Endothelial cell of umbilical vein (primary cell): ENCODE data around the gene HSD17B7. TPM values are rescaled to one million over a fixed set of nuclear protein-coding genes. Genes with fewer than 3 reads are reported as not detected.
A peak's percentile ranks its signal among the peaks of the same experiment; 100 is the strongest.

ENCODE experiments used
- BruUV-seq: library from RNA; stranded (reverse); fragments of 400-500 nt; replicated peaks from 2 replicates; lab custom pipeline; 2021; lab: Mats Ljungman, UMichigan
- CTCF ChIA-PET: fragments of 300-600, 350-600 bp; sonication (Branson Sonifier 250); formaldehyde crosslinking; loops from one replicate; lab custom pipeline; 2021; ENCODE audit warnings: antibody characterized with exemption, inconsistent platforms; lab: Charles Lee
- POLR2A ChIA-PET: fragments of 300-600, 350-600 bp; sonication (Branson Sonifier 250); formaldehyde crosslinking; loops from one replicate; lab custom pipeline; 2021; ENCODE audit warnings: antibody characterized with exemption, inconsistent platforms; lab: Charles Lee
- DNase-seq: peaks from one replicate; pipeline ENCODE4 v3.0.0-alpha.2; 2011; ENCODE audit warnings: low read depth, low spot score
- FAIRE-seq: peaks from 2 replicates; lab custom pipeline; 2011; peaks lifted over from hg19 to GRCh38; lab: Jason Lieb, UNC
- H2AFZ ChIP-seq: 2 replicates; pipeline ENCODE4 v1.6.0; 2012; ENCODE audit warnings: low read depth, low read length, control low read depth, inconsistent platforms
- H3K27ac ChIP-seq: 2 replicates; pipeline ENCODE4 v1.5.1; 2011; ENCODE audit warnings: low read depth, mild to moderate bottlenecking, control low read depth, low read length, moderate library complexity; ENCODE audit not compliant: insufficient read depth
- H3K27me3 ChIP-seq, 2 experiments: 2 replicates each; pipeline versions ENCODE4 v1.6.0 to v1.6.1; 2011; ENCODE audit warnings: low read length in 2 of 2, mixed read lengths in 1 of 2; ENCODE audit not compliant: control insufficient read depth in 2 of 2, insufficient read depth in 2 of 2
- H3K36me3 ChIP-seq, 2 experiments: 2 replicates in 1 of 2; 3 replicates in 1 of 2; pipeline ENCODE4 v1.5.1; 2011; ENCODE audit warnings: low read length in 2 of 2, mild to moderate bottlenecking in 1 of 2, moderate library complexity in 1 of 2; ENCODE audit not compliant: control insufficient read depth in 2 of 2, insufficient read depth in 2 of 2; ENCODE audit errors: extremely low read depth in 1 of 2
- H3K4me1 ChIP-seq: 3 replicates; pipeline ENCODE4 v1.5.1; 2011; ENCODE audit warnings: mild to moderate bottlenecking, low read length; ENCODE audit not compliant: control insufficient read depth, insufficient read depth; ENCODE audit errors: extremely low read depth
- H3K4me2 ChIP-seq: 2 replicates; pipeline ENCODE4 v1.6.1; 2011; ENCODE audit warnings: low read length, control low read depth, mixed read lengths; ENCODE audit not compliant: insufficient read depth
- H3K4me3 ChIP-seq, 3 experiments: fragments of 200-600 bp in 1 of 3; sonication (generic), shearing (Covaris generic) in 1 of 3; replicated peaks in 1 of 3; 2 replicates each; pipeline ENCODE4 v1.5.1; 2011 to 2016; ENCODE audit warnings: control low read depth in 3 of 3, low read length in 3 of 3, mild to moderate bottlenecking in 2 of 3, inconsistent platforms in 1 of 3, low read depth in 1 of 3, moderate library complexity in 1 of 3; ENCODE audit not compliant: insufficient read depth in 1 of 3
- H3K79me2 ChIP-seq: 2 replicates; pipeline ENCODE4 v1.6.0; 2012; ENCODE audit warnings: low read length, inconsistent platforms; ENCODE audit not compliant: control insufficient read depth, insufficient read depth
- H3K9ac ChIP-seq: replicated peaks from 2 replicates; pipeline ENCODE3; 2011; ENCODE audit warnings: low read length, control low read depth; ENCODE audit not compliant: insufficient read depth; ENCODE audit errors: extremely low read depth
- H3K9me1 ChIP-seq: replicated peaks from 3 replicates; pipeline ENCODE4 v1.6.0; 2011; ENCODE audit warnings: mild to moderate bottlenecking, low read length; ENCODE audit not compliant: control insufficient read depth, insufficient read depth; ENCODE audit errors: extremely low read depth
- H3K9me3 ChIP-seq: replicated peaks from 2 replicates; pipeline ENCODE4 v1.5.1; 2012; ENCODE audit warnings: low read length, inconsistent platforms; ENCODE audit not compliant: control insufficient read depth, insufficient read depth
- H4K20me1 ChIP-seq: replicated peaks from 2 replicates; pipeline ENCODE3; 2011; ENCODE audit warnings: mild to moderate bottlenecking, low read length; ENCODE audit not compliant: control insufficient read depth, insufficient read depth; ENCODE audit errors: extremely low read depth
- CTCF ChIP-seq, 2 donors: IDR thresholded peaks; 1 replicate in 1 of 2; 2 replicates in 1 of 2; pipeline ENCODE4 v1.5.1; 2011; ENCODE audit warnings: low read length in 2 of 2, mild to moderate bottlenecking in 2 of 2, moderate library complexity in 2 of 2, control low read depth in 1 of 2, inconsistent platforms in 1 of 2, low read depth in 1 of 2; ENCODE audit not compliant: insufficient read depth in 1 of 2; ENCODE audit errors: extremely low read depth in 1 of 2
- EZH2 ChIP-seq: IDR thresholded peaks from 2 replicates; pipeline ENCODE4 v1.6.1; 2012; ENCODE audit warnings: borderline replicate concordance, low read depth, mild to moderate bottlenecking, moderate library complexity, low read length, inconsistent platforms; ENCODE audit not compliant: severe bottlenecking
- FOS ChIP-seq: IDR thresholded peaks from 2 replicates; pipeline ENCODE4 v1.6.1; 2011; ENCODE audit warnings: mild to moderate bottlenecking, low read length, moderate library complexity, borderline replicate concordance; ENCODE audit not compliant: insufficient read depth
- GATA2 ChIP-seq: IDR thresholded peaks from 2 replicates; pipeline ENCODE4 v1.7.0; 2011; ENCODE audit warnings: low read depth, mild to moderate bottlenecking, moderate library complexity, mixed read lengths, low read length; ENCODE audit not compliant: insufficient read length, insufficient read depth
- JUN ChIP-seq: IDR thresholded peaks from 2 replicates; pipeline ENCODE4 v1.6.1; 2011; ENCODE audit warnings: borderline replicate concordance, low read depth; ENCODE audit not compliant: insufficient read length, insufficient read depth
- MAX ChIP-seq: IDR thresholded peaks from 2 replicates; pipeline ENCODE4 v1.6.1; 2011; ENCODE audit not compliant: insufficient read depth, insufficient read length
- MYC ChIP-seq: IDR thresholded peaks from one replicate; pipeline ENCODE4 v1.6.1; 2011; ENCODE audit warnings: mild to moderate bottlenecking, low read depth, low read length
- POLR2A ChIP-seq: IDR thresholded peaks from 2 replicates; pipeline ENCODE4 v1.6.1; 2012; ENCODE audit warnings: low read depth, mild to moderate bottlenecking, control low read depth, low read length
- POLR2AphosphoS5 ChIP-seq: IDR thresholded peaks from 2 replicates; pipeline ENCODE4 v1.6.1; 2012; ENCODE audit warnings: low read depth, mild to moderate bottlenecking, control low read depth, low read length, moderate library complexity; ENCODE audit not compliant: insufficient read depth
- dilution Hi-C: fragments of 300-500 bp; cut with MboI; formaldehyde crosslinking; loops from one replicate; pipeline ENCODE4 v1.15.0; 2019; ENCODE audit warnings: low sequenced_read_pairs; ENCODE audit not compliant: extremely low pct_ligation_motif_present
- intact Hi-C: fragments of 100-400 bp; cut with micrococcal nuclease; formaldehyde crosslinking; loops from one replicate; pipeline ENCODE4 v1.10.0; 2022
- polyA plus RNA-seq, 4 experiments: library from polyadenylated mRNA; depleted of rRNA in 3 of 4; stranded (reverse) in 3 of 4; unstranded in 1 of 4; fragments of >200 nt; gene quantifications; 2 replicates each; pipeline versions ENCODE4 v1.2.1 to v1.2.3, GENCODE V29; 2011 to 2012; ENCODE audit warnings: missing spikeins in 1 of 4
- total RNA-seq: library from RNA; stranded (reverse); gene quantifications from 2 replicates; pipeline ENCODE4 v1.2.3, GENCODE V29; 2021

Gene HSD17B7
- total and polyA plus RNA-seq, 2 donors (not counting 3 experiments of a cell fraction or from before 2014, with no cell fraction given) = 17.7 to 26.6 TPM

GRCh38 chr1:162855461-162856150 lies 65.1 kb downstream of the HSD17B7 start:
- CTCF ChIA-PET = interaction anchor here (1.4 to 9.7 kb wide), 6 partner anchors 7 to 461 kb away, joined by 4 to 80 read pairs (median 44); partner anchors contain the start of gene RGS4
- intact Hi-C loops (loop anchor here (1.0 kb wide), 3 partner anchors 313 to 466 kb away; partner anchors contain the start of gene NUF2), dilution Hi-C loops (loop anchor here (25.0 kb wide), 1 partner anchor 207 kb away; the partner anchor contains the start of gene RGS4)
- H3K9me3 ChIP-seq = no peaks in the 10 kb centered on the region
- TF ChIP-seq GATA2 (peak; percentile 27), EZH2 (no peak), FOS (peak; percentile 22)
- no peaks in the 10 kb centered on the region for H3K36me3 ChIP-seq
- DNase-seq = peak; percentile 63
- H3K9me1 ChIP-seq = no peaks in the 10 kb centered on the region
- no peaks in the 10 kb centered on the region for H3K27me3 ChIP-seq
- H3K79me2 ChIP-seq = no peaks in the 10 kb centered on the region
- H3K4me3 ChIP-seq = peak overlapping the region in 1 of 3 experiments; percentile 33
- H4K20me1 ChIP-seq = no peaks in the 10 kb centered on the region
- BruUV-seq = no TSS peak
- POLR2A ChIA-PET = interaction anchor here (4.0 kb wide), 1 partner anchor 18 kb away, joined by 10 read pairs; no protein-coding TSS in a partner anchor
- FAIRE-seq = no peak
- H3K27ac ChIP-seq = peak overlapping the region; percentile 93
- H3K4me2 ChIP-seq = peak overlapping the region; percentile 80
- no peak overlapping the region for H2AFZ ChIP-seq
- peak overlapping the region; percentile 82 for H3K9ac ChIP-seq
- peaks cover 57% of the 10 kb centered on the region for H3K4me1 ChIP-seq

GRCh38 chr1:162856260-162856659 lies 65.8 kb downstream of the HSD17B7 start:
- CTCF ChIA-PET = interaction anchor here (1.3 to 9.7 kb wide), 5 partner anchors 8 to 460 kb away, joined by 4 to 65 read pairs (median 9); partner anchors contain the start of gene RGS4
- BruUV-seq = TSS peak; percentile 72
- peak; percentile 88 for FAIRE-seq

More at GRCh38 chr1:162856260-162856659, 65.8 kb downstream of the HSD17B7 start:
- H3K79me2 ChIP-seq = no peaks in the 10 kb centered on the region
- no peaks in the 10 kb centered on the region for H3K9me3 ChIP-seq
- no peaks in the 10 kb centered on the region for H3K27me3 ChIP-seq
- POLR2A ChIA-PET = interaction anchor here (0.6 to 4.0 kb wide), 4 partner anchors 17 to 311 kb away, joined by 3 to 10 read pairs (median 4); partner anchors contain the start of gene RGS4
- dilution Hi-C loops = loop anchor here (25.0 kb wide), 1 partner anchor 206 kb away; the partner anchor contains the start of gene RGS4
- H3K4me3 ChIP-seq = peak overlapping the region in 1 of 3 experiments; percentile 15
- DNase-seq = peak; percentile 91
- intact Hi-C loops = no loop called here
- no peaks in the 10 kb centered on the region for H3K36me3 ChIP-seq
- peak overlapping the region; percentile 93 for H3K27ac ChIP-seq
- H3K9me1 ChIP-seq = no peaks in the 10 kb centered on the region
- peaks cover 57% of the 10 kb centered on the region for H3K4me1 ChIP-seq
- TF ChIP-seq FOS (peak; percentile 92), EZH2 (no peak), CTCF (IDR thresholded peaks at IDR 0.05; ENCODE audit: extremely low read depth in 1 of 2, insufficient read depth in 1 of 2, low read depth in 1 of 2, low read length in 2 of 2) (no peak), JUN (peak; percentile 57), POLR2A (peak; percentile 76), MAX (no peak), GATA2 (peak; percentile 74), POLR2AphosphoS5 (peak; percentile 93), MYC (peak; percentile 49)
- H2AFZ ChIP-seq = no peak overlapping the region
- H3K9ac ChIP-seq = peak overlapping the region; percentile 82
- peak overlapping the region; percentile 80 for H3K4me2 ChIP-seq
- H4K20me1 ChIP-seq = no peaks in the 10 kb centered on the region
